T-helper 1 cell treated with Interleukin-12 subunit alpha and Interleukin-12 subunit beta and Interleukin-4 antibody, amounts not matched to agents 30 μg/mL and 1 μg/mL, for 36 hours (primary cell): Measurements from ENCODE around the gene SYNPO.

ENCODE experiments used
- H3K27ac Mint-ChIP-seq: one replicate; pipeline ENCODE4 v1.8.0; 2021; ENCODE audit warnings: mild to moderate bottlenecking, mixed read lengths
- H3K27me3 Mint-ChIP-seq: one replicate; pipeline ENCODE4 v1.8.0; 2021; ENCODE audit warnings: low read depth, mixed read lengths
- H3K36me3 Mint-ChIP-seq: one replicate; pipeline ENCODE4 v1.8.0; 2021; ENCODE audit warnings: low read depth, mixed read lengths
- H3K4me1 Mint-ChIP-seq: one replicate; pipeline ENCODE4 v1.8.0; 2021; ENCODE audit warnings: low read depth, mixed read lengths
- H3K4me3 Mint-ChIP-seq: one replicate; pipeline ENCODE4 v1.8.0; 2021; ENCODE audit warnings: mild to moderate bottlenecking, moderate library complexity, mixed read lengths
- H3K9me3 Mint-ChIP-seq: one replicate; pipeline ENCODE4 v1.8.0; 2021; ENCODE audit warnings: mixed read lengths

SYNPO gene

GRCh38 chr5:150640311-150641005, at the start of gene SYNPO:
SYNPO (plus strand) TSS chr5:150640660; CDS start chr5:150648276, 7,616 bp downstream.
- H3K27ac Mint-ChIP-seq, result no peak within 1 kb of the TSS
- no peak within 1 kb of the TSS for H3K4me3 Mint-ChIP-seq
- peaks cover 18% of the 10 kb centered on the region for H3K27me3 Mint-ChIP-seq
- H3K9me3 Mint-ChIP-seq, result no peaks in the 10 kb centered on the region
- no peaks in the 10 kb centered on the region for H3K36me3 Mint-ChIP-seq
- H3K4me1 Mint-ChIP-seq, result no peaks in the 10 kb centered on the region

- Mint-ChIP-seq H3K4me1 (no peaks in the 10 kb centered on the region), H3K27ac (no peak overlapping the region), H3K27me3 (no peaks in the 10 kb centered on the region), H3K9me3 (no peaks in the 10 kb centered on the region), H3K36me3 (no peaks in the 10 kb centered on the region), H3K4me3 (no peak overlapping the region)
These were observed 49.3 kb upstream of the SYNPO start for GRCh38 chr5:150590979-150591695.

GRCh38 chr5:150593593-150593992, 46.9 kb upstream of the SYNPO start:
- Mint-ChIP-seq H3K27me3 (no peaks in the 10 kb centered on the region), H3K27ac (no peak overlapping the region), H3K36me3 (no peaks in the 10 kb centered on the region), H3K9me3 (no peaks in the 10 kb centered on the region), H3K4me1 (no peaks in the 10 kb centered on the region), H3K4me3 (no peak overlapping the region)

GRCh38 chr5:150593996-150594395, 46.5 kb upstream of the SYNPO start:
- Mint-ChIP-seq H3K4me1 (no peaks in the 10 kb centered on the region), H3K4me3 (no peak overlapping the region), H3K27me3 (no peaks in the 10 kb centered on the region), H3K9me3 (no peaks in the 10 kb centered on the region), H3K27ac (no peak overlapping the region), H3K36me3 (no peaks in the 10 kb centered on the region)

- Mint-ChIP-seq H3K9me3 (no peaks in the 10 kb centered on the region), H3K4me1 (no peaks in the 10 kb centered on the region), H3K27me3 (no peaks in the 10 kb centered on the region), H3K27ac (no peak overlapping the region), H3K36me3 (no peaks in the 10 kb centered on the region), H3K4me3 (no peak overlapping the region)
These were observed 44.9 kb upstream of the SYNPO start for GRCh38 chr5:150595466-150596031.

GRCh38 chr5:150596313-150596712, 44.1 kb upstream of the SYNPO start:
- no peaks in the 10 kb centered on the region for H3K9me3 Mint-ChIP-seq
- no peak overlapping the region for H3K4me3 Mint-ChIP-seq
- H3K27me3 Mint-ChIP-seq, result no peaks in the 10 kb centered on the region
- H3K4me1 Mint-ChIP-seq, result no peaks in the 10 kb centered on the region
- H3K27ac Mint-ChIP-seq, result no peak overlapping the region
- no peaks in the 10 kb centered on the region for H3K36me3 Mint-ChIP-seq

- no peaks in the 10 kb centered on the region for H3K36me3 Mint-ChIP-seq
These were observed 43.6 kb upstream of the SYNPO start for GRCh38 chr5:150596826-150597225.

GRCh38 chr5:150598006-150598405, 42.5 kb upstream of the SYNPO start:
- Mint-ChIP-seq H3K27ac (no peak overlapping the region), H3K27me3 (no peaks in the 10 kb centered on the region), H3K36me3 (no peaks in the 10 kb centered on the region), H3K4me3 (no peak overlapping the region), H3K9me3 (no peaks in the 10 kb centered on the region), H3K4me1 (no peaks in the 10 kb centered on the region)

More at GRCh38 chr5:150596826-150597225, 43.6 kb upstream of the SYNPO start:
- Mint-ChIP-seq H3K4me3 (no peak overlapping the region), H3K9me3 (no peaks in the 10 kb centered on the region), H3K27ac (no peak overlapping the region), H3K4me1 (no peaks in the 10 kb centered on the region), H3K27me3 (no peaks in the 10 kb centered on the region)

GRCh38 chr5:150598821-150599273, 41.6 kb upstream of the SYNPO start:
- H3K36me3 Mint-ChIP-seq, result no peaks in the 10 kb centered on the region
- no peak overlapping the region for H3K27ac Mint-ChIP-seq
- H3K27me3 Mint-ChIP-seq, result no peaks in the 10 kb centered on the region
- no peaks in the 10 kb centered on the region for H3K4me1 Mint-ChIP-seq
- no peak overlapping the region for H3K4me3 Mint-ChIP-seq
- H3K9me3 Mint-ChIP-seq, result no peaks in the 10 kb centered on the region

GRCh38 chr5:150599281-150599680, 41.2 kb upstream of the SYNPO start:
- H3K27me3 Mint-ChIP-seq, result no peaks in the 10 kb centered on the region
- H3K36me3 Mint-ChIP-seq, result no peaks in the 10 kb centered on the region
- H3K4me3 Mint-ChIP-seq, result no peak overlapping the region
- no peaks in the 10 kb centered on the region for H3K4me1 Mint-ChIP-seq
- no peaks in the 10 kb centered on the region for H3K9me3 Mint-ChIP-seq
- no peak overlapping the region for H3K27ac Mint-ChIP-seq

- H3K4me3 Mint-ChIP-seq, result no peak overlapping the region
- H3K27ac Mint-ChIP-seq, result no peak overlapping the region
- no peaks in the 10 kb centered on the region for H3K9me3 Mint-ChIP-seq
- H3K27me3 Mint-ChIP-seq, result no peaks in the 10 kb centered on the region
- no peaks in the 10 kb centered on the region for H3K36me3 Mint-ChIP-seq
- H3K4me1 Mint-ChIP-seq, result no peaks in the 10 kb centered on the region
These were observed 40.4 kb upstream of the SYNPO start for GRCh38 chr5:150599917-150600511.

GRCh38 chr5:150600616-150601490, 39.6 kb upstream of the SYNPO start:
- no peaks in the 10 kb centered on the region for H3K9me3 Mint-ChIP-seq
- H3K4me1 Mint-ChIP-seq, result no peaks in the 10 kb centered on the region
- no peaks in the 10 kb centered on the region for H3K36me3 Mint-ChIP-seq
- H3K27me3 Mint-ChIP-seq, result no peaks in the 10 kb centered on the region
- no peak overlapping the region for H3K27ac Mint-ChIP-seq
- no peak overlapping the region for H3K4me3 Mint-ChIP-seq

- Mint-ChIP-seq H3K9me3 (no peaks in the 10 kb centered on the region), H3K4me3 (no peak overlapping the region), H3K27me3 (no peaks in the 10 kb centered on the region), H3K4me1 (no peaks in the 10 kb centered on the region), H3K27ac (no peak overlapping the region), H3K36me3 (no peaks in the 10 kb centered on the region)
These were observed 38.7 kb upstream of the SYNPO start for GRCh38 chr5:150601491-150602345.
